Measurements from ENCODE around the gene LRRC36.

LRRC36 gene, protein sequence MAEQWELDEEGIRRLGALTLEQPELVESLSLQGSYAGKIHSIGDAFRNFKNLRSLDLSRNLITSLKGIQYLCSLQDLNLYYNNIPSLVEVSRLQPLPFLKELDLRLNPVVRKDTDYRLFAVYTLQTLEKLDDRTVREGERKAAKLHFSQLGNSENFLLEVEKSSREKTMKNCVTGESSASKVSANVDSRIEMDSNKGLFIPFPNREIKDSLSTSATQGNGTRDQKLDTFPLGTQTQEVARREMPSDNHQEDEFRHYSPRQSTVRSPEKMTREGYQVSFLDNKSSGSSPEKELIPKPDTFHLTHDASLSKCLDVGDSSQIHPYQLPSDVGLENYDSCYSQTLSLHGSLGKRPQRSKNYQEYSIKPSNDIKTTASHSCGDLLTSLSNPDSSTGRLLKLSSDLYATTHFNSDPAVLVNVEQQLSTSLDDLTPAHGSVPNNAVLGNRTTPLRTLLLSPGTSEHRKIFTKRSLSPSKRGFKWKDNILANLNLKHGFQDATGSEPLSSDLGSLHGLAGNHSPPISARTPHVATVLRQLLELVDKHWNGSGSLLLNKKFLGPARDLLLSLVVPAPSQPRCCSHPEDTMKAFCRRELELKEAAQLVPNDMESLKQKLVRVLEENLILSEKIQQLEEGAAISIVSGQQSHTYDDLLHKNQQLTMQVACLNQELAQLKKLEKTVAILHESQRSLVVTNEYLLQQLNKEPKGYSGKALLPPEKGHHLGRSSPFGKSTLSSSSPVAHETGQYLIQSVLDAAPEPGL

DNA sequence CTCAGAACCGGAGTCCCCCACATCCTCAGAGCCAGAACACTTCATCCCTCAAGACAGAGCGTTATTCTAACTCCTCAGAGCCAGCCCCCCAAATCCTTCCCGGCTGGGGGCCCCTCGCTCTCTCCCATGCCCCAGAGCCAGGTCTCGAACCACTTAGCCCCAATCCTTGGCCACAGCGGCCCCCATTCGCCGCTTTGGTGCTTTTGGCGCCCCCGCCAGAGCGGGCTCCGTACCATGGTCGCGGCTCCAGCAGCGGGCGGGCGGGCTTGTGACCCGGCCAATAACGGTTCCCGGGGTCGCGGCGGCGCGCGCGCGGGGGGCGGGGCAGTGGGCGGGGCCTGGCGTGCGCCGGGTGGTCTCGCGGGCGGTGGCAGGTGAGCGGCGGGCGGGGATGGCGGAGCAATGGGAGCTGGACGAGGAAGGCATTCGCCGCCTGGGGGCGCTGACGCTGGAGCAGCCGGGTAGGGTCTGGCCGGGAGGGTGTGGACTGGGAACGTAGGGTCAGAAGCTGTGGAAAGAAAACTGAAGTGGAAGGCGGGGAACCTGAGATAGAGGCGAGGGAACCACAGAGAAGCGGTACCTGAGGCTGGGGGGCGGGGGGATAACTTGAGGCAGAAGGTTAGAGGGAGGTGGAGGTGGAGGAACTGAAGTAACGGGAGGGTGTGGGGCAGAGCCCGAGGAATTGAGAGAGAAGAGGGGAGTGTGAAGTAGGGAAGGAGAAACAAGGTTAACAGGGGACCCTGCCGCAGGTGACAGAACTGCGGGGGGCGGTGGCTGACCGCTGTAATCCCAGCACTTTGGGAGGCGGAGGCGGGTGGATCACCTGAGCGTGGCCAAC is at the start of gene LRRC36, which contains the start of gene KCTD19:
Gene LRRC36, plus strand, starts transcription at position 344 of the 838 bp plus-strand sequence. Its CDS starts 48 bp downstream, at position 392.
Gene KCTD19, minus strand, starts transcription at position 270 of the 838 bp plus-strand sequence. Its CDS starts 34 bp downstream, at position 236.
- DNase-seq = peak; percentile 44

DNA sequence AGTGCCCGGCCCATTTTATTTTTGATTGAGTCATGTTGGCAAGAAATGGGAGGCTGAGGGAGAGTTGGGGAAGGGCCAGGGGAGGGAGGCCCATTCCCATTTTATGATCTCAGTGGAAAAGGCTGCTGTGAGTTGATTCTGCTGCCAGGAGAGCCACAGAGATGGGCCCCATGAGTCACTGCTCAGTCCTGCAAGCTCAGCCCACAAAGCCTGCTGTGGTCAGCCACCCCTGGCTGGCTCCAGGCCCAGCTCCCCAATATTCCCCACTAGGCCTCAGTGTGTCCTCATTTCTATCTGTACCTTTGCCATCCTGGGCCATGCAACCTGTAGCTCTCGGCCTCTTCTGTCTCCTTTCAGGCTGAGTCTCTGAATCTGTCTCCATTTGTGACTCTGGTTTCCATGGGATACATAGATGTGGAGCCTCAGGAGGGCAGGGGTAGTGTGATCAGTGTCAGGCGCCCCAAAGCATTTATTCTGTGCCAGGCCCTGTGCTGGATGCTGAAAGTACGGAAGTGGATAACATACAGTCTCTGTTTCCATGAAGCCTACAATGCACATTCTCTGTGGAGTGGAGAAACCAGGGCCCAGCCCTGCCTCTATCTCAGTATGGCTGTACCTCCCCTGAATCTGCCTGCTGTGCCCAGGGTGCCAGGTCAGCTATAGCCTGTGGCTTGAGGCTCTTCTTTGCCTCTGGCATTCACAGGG is 49.2 kb upstream of the LRRC36 start:
- no peak for DNase-seq

DNA sequence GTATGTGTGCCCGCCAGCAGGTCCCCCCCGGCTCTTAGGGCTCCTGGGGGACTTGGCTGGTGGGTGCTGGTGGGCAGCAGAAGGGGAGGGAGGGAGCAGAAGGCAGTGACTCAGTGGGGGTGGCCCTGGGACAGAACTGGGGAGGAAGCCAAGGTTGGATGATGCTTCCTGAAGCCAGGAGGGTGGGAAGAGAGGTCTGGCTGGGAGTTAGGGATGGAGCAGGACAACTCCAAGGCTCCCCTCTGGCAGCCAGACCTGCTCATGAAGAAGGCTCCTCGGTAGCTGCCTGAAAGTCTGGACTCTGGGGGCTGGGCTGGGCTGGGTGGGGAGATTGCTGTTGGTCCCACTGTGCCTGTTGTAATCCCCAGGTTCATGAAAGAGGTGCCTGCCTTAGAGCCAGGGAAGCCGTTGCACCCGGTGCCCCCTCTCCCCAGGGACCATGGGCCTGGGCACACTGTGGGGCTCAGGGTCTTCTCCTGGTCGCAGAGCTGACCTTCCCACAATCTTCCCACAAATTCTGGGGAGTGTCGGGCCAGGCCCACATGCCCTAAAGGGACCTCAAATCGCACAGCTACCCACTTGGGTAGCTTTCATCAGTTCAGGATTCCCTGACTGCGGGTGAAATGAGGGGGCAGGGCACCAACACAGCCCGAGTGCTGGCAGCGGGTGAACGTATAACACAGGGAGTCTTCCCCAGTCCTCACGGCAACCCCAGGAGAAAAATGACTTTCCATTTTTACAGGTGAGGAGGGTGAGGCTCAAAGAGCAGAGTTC is 48.4 kb upstream of the LRRC36 start:
- DNase-seq = peak; percentile 38

DNA sequence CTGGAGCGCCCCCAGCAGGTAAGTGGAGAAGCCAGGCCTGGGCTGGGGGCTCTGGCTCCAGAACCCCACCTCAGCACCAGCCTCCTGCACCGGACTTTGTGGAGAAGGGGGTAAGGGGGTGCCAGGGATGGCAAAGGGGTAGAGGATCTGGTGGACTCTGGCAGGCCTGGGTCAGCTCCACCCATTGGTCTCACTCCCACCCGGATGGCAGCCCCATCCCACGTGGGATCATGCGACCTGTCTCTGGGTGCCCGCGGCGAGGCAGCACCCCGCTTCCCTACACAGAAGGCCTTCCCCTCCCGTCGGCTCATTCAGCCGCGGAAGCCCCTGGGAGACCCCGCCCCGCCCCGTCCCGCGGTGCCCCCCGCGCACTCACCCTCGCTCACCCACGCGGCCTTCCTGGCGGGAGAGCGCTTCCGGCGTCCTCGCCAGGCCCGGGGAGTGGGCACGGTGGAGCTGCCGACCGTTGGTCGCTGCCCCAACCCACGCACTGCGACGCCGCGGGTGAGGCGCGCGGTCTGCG is 47.8 kb upstream of the LRRC36 start:
- no peak for DNase-seq

DNA sequence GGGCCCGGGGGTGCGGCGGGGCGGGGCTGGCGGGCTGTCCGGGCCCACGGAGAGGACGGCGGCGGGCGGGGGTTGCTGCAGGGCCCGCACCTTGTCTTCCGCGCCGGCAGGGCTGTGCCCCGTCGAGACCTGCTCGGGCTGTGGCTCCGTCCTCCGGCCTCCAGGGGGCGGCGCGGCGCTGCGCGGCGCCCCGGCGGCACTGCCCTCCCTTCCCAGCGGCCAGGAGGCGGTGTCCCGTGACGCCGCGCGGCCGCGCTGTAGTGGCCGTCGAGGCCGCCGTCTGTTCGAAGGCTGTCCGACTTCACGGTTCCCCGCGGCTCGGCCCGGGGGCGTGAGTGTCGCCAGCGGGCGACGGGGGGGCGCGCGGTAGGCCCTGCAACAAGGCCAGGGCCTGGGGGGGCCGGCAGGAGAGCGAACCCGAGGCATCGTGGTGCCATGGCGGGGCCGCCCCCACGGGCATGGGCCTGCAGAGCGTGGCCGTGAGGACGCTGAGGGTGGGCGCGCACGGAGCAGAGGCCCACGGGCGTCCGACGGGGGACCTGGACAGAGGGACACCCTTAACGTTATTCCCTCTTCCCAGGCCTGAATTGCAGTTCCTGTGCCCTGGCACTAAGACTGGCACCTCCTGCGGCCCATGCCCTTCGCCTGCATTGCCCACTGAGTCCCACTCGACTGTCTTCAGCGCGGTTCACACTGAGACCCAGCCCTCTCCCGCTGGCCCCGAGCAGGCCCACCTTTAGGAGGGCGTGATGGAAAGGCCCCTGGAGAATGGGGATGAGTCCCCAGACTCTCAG is 47.1 kb upstream of the LRRC36 start, which contains the start of gene PLEKHG4:
Gene PLEKHG4, plus strand, starts transcription at position 237 of the 794 bp plus-strand sequence. Its CDS starts 513 bp downstream, at position 750.
- peak; percentile 84 for DNase-seq

DNA sequence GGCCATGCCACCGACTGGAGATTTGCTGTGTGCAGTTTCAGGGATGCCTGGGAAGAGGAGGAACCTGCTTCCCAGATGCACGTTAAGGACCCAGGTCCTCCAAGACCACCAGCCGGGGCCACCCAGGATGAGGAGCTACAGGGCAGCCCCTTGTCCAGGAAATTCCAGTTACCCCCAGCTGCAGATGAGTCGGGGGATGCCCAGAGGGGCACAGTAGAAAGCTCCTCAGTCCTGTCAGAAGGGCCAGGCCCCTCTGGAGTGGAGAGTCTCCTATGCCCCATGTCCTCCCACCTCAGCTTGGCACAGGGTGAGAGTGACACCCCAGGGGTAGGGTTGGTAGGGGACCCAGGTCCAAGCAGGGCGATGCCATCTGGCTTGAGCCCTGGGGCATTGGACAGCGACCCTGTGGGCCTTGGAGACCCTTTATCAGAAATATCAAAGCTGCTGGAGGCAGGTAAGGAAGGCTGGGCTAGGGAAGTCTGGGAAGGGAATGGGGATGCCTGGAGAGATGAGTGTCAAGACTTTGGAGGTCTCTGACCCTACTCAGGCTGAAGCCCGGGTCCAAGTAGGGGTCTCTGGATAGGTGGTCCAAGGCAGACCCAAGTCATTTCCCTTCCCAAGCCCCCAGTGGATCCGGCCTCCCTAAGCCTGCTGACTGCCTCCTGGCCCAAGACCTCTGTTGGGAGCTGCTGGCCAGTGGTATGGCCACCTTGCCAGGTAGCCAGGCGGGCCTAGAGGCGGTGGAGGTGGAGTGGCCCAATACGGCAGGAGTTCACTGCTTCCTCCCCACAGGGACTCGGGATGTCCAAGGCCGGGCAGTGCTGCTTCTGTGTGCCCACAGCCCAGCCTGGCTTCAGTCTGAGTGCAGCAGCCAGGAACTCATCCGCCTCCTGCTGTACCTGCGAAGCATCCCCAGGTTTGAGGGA is 46.3 kb upstream of the LRRC36 start:
- no peak for DNase-seq

DNA sequence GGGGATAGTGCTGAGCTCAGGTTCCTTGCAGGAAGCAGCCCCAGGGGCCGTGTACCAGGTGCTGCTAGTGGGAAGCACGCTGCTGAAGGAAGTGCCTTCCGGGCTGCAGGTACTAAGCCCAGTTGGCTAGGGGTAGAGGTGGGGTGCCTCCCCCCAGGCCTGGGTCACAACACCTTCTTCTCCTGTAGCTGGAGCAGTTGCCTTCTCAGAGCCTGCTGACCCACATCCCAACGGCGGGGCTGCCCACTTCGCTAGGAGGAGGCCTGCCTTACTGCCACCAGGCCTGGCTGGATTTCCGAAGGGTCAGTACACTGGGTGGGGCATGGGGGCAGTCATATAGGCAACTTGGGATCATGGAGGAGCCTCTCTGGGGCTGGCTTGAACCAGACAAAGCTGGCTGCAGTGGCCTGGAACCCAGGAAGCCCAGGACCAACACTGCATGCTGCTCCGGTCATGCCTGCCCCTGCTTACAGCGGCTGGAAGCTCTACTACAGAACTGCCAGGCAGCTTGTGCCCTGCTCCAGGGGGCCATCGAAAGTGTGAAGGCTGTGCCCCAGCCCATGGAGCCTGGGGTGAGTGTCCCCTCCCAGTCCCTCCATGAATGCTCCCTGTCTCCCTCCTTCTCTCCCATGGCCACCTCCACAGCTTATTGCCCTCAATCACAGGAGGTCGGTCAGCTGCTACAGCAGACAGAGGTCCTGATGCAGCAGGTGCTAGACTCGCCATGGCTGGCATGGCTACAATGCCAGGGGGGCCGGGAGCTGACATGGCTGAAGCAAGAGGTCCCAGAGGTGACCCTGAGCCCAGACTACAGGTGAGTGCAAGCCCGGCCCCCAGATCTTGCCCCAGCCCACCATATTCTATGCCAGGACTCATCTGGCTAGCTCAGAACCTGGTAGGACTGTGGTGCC is 44.8 kb upstream of the LRRC36 start:
- DNase-seq = no peak

DNA sequence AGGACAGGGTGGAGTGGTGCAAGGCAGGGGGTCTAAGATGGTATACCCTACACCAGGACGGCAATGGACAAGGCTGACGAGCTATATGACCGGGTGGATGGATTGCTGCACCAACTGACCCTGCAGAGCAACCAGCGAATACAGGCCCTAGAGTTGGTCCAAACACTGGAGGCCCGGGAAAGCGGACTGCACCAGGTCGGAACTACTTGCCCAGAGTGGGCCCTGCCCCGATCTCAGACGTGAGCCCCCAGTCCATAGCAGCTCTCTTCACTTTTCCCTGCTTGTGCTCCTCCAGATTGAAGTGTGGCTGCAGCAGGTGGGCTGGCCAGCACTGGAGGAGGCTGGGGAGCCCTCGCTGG is 44.2 kb upstream of the LRRC36 start:
- DNase-seq = no peak

DNA sequence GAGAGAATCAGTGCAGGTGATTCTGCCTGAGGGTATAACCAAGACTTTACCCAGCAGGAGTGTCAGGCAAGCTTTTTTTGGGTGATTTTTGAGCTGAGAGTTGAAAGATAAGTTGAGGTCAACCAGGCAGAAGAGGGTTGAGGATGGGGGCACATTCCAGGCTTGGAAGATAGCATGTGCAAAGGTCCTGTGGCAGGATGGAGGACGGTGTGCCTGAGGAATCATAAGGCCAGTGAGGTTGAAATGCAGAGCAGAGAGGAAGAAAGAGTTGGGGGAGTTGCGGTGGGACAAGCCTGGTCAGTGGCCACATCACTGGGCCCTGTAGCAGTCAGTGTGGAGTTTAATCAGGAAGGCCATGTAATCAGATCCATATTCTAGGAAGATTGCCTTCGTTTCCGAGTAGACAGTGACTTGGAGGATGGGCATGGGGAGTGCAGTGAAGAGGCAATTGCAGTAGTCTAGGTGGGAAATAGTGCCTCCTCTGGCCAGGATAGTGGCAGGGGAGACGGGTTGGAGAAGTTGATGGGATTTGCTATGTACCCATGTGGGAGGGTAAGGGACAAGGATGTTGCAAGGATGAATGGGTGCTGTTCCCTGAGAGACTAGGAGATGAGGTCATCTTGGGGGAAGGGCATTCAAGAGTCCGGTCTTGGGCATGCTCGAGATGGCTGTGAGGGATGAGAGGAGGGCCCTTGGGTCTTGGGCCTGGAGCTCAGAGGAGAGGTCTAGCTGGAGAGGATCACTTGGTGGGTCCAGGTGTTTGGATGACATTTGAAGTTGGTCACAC is 43.4 kb upstream of the LRRC36 start:
- DNase-seq = no peak

DNA sequence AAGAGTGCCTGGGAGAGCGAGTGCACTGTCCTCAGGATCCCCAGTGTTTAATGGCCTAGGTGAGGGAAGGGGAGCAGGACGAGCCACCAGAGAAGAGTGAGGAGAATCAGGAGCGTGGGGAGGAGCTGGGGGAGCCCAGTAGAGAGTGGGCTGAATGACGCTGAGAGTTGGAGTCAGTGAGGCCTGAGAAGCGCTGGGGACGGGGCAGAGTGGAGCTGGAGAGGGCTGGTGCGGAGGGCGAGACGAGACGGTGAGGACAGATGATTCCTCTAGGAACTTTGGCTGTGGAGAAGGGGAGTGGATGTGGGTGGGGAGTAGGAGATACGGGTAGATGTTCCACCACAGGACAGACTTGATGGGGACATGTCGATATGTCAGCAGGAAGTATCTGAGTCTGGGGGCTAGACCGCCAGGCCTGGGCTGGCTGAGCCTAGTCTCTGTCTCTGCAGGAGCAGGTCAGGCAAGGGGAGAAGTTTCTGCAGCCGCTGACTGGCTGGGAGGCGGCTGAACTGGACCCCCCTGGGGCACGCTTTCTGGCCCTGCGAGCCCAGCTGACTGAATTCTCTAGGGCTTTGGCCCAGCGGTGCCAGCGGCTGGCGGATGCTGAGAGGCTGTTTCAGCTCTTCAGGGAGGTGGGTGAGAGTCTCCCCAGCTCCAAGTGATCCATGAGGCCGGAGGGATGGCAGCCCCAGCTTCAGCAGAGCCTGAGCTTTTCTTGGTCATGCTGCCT is 42.6 kb upstream of the LRRC36 start:
- no peak for DNase-seq

DNA sequence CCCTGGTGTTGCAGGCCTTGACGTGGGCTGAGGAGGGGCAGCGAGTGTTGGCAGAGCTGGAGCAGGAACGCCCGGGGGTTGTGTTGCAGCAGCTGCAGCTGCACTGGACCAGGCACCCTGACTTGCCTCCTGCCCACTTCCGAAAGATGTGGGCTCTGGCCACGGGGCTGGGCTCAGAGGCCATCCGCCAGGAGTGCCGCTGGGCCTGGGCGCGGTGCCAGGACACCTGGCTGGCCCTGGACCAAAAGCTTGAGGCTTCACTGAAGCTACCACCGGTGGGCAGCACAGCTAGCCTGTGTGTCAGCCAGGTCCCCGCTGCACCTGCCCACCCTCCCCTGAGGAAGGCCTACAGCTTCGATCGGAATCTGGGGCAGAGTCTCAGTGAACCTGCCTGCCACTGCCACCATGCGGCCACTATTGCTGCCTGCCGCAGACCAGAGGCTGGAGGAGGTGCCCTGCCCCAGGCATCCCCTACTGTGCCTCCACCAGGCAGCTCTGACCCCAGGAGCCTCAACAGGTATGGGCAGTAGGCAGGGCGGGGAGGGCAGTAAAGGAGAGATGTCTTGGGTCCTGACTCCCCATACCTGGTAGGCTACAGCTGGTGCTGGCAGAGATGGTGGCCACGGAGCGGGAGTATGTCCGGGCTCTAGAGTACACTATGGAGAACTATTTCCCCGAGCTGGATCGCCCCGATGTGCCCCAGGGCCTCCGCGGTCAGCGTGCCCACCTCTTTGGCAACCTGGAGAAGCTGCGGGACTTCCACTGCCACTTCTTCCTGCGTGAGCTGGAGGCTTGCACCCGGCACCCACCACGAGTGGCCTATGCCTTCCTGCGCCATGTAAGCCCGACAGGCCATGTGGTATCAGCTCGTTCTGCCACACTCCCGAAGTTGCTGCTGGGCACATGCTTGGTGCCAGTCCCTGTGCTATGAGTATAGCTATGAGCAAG is 41.6 kb upstream of the LRRC36 start:
- no peak for DNase-seq

DNA sequence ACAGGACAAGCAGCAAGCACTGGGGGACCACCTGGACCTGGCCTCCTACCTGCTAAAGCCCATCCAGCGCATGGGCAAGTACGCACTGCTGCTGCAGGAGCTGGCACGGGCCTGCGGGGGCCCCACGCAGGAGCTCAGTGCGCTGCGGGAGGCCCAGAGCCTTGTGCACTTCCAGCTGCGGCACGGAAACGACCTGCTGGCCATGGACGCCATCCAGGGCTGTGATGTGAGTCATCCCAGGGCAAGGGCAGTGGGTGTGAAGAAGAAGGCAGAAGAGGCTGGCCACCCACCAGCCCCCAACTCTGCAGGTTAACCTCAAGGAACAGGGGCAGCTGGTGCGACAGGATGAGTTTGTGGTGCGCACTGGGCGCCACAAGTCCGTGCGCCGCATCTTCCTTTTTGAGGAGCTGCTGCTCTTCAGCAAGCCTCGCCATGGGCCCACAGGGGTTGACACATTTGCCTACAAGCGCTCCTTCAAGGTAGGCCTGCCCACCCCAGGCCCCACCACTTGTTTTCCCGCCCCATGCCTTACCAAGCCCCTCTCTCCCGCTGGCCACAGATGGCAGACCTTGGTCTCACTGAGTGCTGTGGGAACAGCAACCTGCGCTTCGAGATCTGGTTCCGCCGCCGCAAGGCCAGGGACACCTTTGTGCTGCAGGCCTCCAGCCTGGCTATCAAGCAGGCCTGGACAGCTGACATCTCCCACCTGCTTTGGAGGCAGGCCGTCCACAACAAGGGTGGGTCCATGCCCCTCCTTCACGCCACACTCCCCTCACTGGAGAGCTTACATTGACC is 40.0 kb upstream of the LRRC36 start:
- DNase-seq = no peak

DNA sequence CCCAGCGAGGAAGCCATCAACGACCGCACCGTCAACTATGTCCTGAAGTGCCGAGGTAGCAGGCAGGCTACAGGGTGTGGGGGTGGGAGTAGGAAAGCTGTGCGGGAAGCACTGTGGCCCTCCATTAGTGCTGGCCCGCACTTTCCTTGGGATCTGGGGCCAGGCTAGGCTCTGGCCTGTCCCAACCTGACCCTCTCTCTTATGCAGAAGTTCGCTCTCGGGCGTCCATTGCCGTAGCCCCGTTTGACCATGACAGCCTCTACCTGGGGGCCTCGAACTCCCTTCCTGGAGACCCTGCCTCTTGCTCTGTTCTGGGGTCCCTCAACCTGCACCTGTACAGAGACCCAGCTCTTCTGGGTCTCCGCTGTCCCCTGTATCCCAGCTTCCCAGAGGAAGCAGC is 38.7 kb upstream of the LRRC36 start:
- no peak for DNase-seq

DNA sequence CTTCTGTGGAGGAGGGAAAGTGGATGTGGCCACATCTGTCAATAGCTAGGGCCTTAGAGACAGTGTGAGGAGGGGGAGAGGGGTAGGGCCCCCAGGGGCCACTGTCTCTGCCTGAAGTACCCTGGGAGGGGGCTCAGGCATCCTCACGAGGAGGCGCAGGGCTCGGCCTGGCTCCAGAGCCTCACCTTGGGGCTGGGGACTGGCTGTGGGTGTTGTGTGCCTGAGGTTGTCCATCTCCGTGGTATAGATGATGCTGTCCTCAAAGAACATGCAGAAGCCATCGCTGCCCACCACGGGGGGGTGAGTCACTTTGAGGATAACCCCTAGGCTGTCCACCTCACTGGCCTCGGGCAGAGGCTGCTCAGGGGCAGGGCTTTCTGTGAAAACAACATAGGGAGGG is 35.2 kb upstream of the LRRC36 start:
- DNase-seq = no peak
